ENCODE data around the gene MXD4.

GRCh38 chr4:2265113-2266110 lies 3.5 kb upstream of the MXD4 start:
- no peak for TF ChIP-seq MXD4 (CRISPR knock-in tag; IDR thresholded peaks at IDR 0.05; ENCODE audit: borderline replicate concordance)
- no peak for TF ChIP-seq ATF2 (CRISPR knock-in tag; IDR thresholded peaks at IDR 0.05; ENCODE audit: borderline replicate concordance, low read depth)
- TF ChIP-seq, protein P1, sequence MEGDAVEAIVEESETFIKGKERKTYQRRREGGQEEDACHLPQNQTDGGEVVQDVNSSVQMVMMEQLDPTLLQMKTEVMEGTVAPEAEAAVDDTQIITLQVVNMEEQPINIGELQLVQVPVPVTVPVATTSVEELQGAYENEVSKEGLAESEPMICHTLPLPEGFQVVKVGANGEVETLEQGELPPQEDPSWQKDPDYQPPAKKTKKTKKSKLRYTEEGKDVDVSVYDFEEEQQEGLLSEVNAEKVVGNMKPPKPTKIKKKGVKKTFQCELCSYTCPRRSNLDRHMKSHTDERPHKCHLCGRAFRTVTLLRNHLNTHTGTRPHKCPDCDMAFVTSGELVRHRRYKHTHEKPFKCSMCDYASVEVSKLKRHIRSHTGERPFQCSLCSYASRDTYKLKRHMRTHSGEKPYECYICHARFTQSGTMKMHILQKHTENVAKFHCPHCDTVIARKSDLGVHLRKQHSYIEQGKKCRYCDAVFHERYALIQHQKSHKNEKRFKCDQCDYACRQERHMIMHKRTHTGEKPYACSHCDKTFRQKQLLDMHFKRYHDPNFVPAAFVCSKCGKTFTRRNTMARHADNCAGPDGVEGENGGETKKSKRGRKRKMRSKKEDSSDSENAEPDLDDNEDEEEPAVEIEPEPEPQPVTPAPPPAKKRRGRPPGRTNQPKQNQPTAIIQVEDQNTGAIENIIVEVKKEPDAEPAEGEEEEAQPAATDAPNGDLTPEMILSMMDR (IDR thresholded peaks at IDR 0.05), result no peak
- TF ChIP-seq CREB1 (CRISPR knock-in tag; IDR thresholded peaks at IDR 0.05), result no peak
- TF ChIP-seq ZNF232 (CRISPR knock-in tag; IDR thresholded peaks at IDR 0.05), result no peak
- no peak for TF ChIP-seq SP1 (CRISPR knock-in tag; conservative IDR thresholded peaks at IDR 0.05)
- TF ChIP-seq, protein P2, sequence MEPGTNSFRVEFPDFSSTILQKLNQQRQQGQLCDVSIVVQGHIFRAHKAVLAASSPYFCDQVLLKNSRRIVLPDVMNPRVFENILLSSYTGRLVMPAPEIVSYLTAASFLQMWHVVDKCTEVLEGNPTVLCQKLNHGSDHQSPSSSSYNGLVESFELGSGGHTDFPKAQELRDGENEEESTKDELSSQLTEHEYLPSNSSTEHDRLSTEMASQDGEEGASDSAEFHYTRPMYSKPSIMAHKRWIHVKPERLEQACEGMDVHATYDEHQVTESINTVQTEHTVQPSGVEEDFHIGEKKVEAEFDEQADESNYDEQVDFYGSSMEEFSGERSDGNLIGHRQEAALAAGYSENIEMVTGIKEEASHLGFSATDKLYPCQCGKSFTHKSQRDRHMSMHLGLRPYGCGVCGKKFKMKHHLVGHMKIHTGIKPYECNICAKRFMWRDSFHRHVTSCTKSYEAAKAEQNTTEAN (CRISPR knock-in tag; IDR thresholded peaks at IDR 0.05), result no peak
- TF ChIP-seq GRHL2 (CRISPR knock-in tag; IDR thresholded peaks at IDR 0.05; ENCODE audit: insufficient replicate concordance, severe bottlenecking), result no peak

Measured in WTC11 (cell line).